Suprapubic skin (tissue), 4 donors: ENCODE data around the gene CCDC77.

Source experiments
- CTCF ChIP-seq, 2 donors: fragments of 200-600 bp in 1 of 2; fragments of 450-650 bp in 1 of 2; sonication (generic) in 1 of 2; IDR thresholded peaks; one replicate each; pipeline ENCODE4 v1.5.1; 2016 to 2019; ENCODE audit warnings: antibody characterized with exemption in 2 of 2, mild to moderate bottlenecking in 1 of 2, moderate library complexity in 1 of 2
- EP300 ChIP-seq: sonication (generic); formaldehyde crosslinking; IDR thresholded peaks from one replicate; pipeline ENCODE4 v1.6.1; 2017; ENCODE audit warnings: antibody characterized with exemption
- POLR2A ChIP-seq, 2 donors: fragments of 450-650 bp; IDR thresholded peaks; one replicate each; pipeline ENCODE4 v1.6.1; 2017; ENCODE audit warnings: antibody characterized with exemption in 2 of 2, mild to moderate bottlenecking in 2 of 2, moderate library complexity in 2 of 2
- POLR2AphosphoS5 ChIP-seq, 3 donors: sonication (generic); formaldehyde crosslinking; IDR thresholded peaks; one replicate each; pipeline ENCODE4 v1.6.1; 2017; ENCODE audit warnings: antibody characterized with exemption in 3 of 3

DNA sequence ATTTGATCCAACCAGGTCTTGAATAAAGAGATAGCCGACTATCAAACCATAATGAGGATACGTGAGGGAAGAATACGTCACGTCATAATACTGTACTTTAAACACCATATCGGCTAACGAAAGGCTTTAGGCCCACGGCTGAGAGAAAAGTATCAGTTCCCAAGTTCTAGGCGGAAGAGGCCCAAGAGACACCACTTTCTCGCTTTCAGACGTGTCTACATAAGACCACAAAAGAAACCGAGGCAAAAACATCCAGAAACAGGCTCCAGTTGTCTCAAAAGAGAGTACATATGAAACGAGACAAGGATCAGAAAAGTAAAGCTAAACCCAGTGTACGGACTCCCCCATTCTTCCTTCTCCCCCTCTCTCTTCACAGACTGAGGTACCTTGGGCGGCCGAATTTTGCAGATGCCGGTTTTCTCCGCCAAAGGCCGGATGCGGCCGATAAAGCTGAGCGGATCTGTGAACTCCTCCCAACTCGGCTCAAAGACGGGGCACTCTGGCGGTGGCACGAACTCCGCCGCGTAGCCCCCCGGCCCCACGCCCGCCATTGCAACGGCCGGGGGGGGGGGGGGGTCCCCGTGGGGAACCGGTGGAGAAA, 12.8 kb upstream of the CCDC77 start:
- no peak for TF ChIP-seq EP300
- TF ChIP-seq CTCF (IDR thresholded peaks at IDR 0.05) = no peak
- TF ChIP-seq POLR2A (IDR thresholded peaks at IDR 0.05) = no peak
- no peak for TF ChIP-seq POLR2AphosphoS5 (IDR thresholded peaks at IDR 0.05)
